GM19238 (cell line): ENCODE data around the gene PRMT1.

Experiments
- DNase-seq: peaks from one replicate; pipeline ENCODE4 v3.0.0; 2011; ENCODE audit warnings: low spot score; ENCODE audit not compliant: insufficient read length

Gene PRMT1

GRCh38 chr19:49651029-49651819 is 25.8 kb upstream of the PRMT1 start:
- no peak for DNase-seq

DNA sequence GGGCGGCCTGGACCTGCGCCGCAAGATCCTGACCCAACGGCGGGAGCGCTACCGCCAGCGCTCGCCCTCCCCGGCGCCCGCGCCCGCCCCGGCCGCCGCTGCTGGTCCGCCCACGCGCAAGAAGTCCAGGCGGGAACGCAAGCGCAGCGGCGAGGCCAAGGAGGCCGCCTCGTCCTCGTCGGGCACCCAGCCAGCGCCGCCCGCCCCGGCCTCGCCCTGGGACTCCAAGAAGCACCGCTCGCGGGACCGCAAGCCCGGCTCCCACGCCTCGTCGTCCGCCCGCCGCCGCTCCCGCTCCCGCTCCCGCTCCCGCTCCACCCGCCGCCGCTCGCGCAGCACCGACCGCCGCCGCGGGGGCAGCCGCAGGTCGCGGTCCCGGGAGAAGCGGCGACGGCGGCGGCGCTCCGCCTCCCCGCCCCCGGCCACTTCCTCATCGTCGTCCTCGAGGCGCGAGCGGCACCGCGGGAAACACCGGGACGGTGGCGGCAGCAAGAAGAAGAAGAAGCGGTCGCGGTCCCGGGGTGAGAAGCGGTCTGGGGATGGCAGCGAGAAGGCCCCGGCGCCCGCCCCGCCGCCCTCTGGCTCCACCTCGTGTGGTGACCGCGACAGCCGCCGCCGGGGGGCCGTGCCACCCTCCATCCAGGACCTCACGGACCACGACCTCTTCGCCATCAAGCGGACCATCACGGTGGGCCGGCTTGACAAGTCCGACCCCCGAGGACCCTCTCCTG is 25.1 kb upstream of the PRMT1 start:
- no peak for DNase-seq

GRCh38 chr19:49652551-49653465 is 24.3 kb upstream of the PRMT1 start:
- no peak for DNase-seq

- no peak for DNase-seq
These were observed 23.6 kb upstream of the PRMT1 start for GRCh38 chr19:49653466-49653806.

DNA sequence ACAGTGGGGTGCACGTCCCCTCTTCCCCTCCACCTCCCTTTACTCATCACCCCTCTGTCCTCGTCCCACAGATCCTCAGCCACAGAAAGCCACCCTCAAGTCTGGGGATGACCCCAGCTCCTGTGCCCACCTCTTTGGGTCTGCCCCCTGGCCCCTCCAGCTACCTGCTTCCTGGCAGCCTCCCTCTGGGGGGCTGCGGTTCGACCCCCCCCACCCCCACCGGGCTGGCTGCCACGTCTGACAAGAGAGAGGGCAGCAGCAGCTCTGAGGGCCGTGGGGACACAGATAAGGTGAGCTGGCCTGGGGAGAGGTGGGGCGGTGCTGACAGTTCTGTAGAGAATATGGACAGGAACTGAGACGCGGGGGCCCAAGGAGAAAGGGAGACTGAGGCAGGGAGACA is 22.5 kb upstream of the PRMT1 start:
- DNase-seq, result no peak

DNA sequence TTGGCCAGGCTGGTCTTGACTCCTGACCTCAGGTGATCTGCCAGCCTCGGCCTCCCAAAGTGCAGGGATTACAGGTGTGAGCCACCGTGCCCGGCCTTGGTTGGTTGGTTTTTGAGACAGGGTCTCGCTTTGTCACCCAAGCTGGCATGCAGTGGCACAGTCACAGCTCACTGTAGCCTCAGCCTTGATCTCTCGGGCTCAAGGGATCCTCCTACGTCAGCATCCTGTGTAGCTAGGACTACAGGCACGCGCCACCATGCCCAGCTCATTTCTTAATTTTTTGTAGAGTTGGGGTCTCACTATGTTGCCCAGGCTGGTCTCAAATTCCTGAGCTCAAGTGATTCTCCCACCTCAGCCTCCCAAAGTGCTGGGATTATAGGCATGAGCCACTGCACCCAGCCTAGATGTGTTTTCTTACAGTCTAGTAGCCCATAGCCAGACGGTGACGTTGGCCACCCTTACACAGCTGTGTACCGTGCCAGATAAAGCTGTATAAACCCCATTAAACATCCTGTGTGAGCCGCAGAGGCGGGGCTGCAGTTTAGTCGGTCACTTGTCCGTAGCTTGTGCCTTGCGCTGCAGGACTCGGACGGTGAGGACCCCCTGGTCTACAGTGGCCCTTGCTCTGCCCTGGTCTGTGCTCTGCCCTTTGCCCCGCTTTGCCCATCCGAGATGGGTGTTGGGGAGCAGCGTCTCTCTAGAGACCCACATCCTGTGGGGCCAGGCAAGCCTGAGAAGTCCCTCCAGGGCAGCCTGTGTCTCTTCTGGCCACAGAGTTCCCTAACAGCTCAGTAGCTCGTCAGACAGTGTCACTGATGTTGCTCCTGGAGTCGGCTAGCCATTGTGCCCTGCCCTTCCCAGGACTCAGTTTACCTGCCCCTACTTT is 21.3 kb upstream of the PRMT1 start:
- no peak for DNase-seq

DNA sequence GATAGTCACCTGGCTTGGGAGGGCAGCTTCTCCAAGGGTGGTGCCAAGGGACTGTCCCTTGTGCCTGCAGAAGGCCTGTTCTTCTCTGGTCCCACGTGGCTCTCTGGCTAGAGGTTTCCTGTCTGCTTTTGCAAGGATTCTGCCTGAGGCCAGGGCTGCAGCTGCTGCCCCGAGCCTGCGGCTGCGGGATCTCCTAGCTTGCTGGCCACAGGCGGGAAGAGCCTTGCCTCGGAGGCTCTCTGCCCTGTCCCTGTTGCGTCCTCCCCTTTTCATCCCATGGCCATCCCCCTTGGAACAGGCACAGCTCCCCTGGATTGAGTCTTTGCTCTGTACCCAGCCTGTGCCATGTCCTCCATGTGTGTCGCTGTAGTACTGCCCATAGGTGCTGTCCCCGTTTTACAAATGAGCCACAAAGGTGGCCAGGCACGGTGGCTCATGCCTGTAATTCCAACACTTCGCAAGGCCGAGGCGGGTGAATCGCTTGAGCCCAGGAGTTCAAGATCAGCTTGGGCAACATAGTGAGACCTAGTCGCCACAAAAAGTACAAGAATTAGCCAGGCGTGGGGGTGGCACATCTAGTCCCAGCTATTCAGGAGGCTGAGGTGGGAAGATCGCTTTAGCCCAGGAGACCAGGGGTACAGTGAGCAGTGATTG is 20.5 kb upstream of the PRMT1 start:
- DNase-seq, result no peak

- no peak for DNase-seq
These were observed 19.5 kb upstream of the PRMT1 start for GRCh38 chr19:49657493-49658138.

DNA sequence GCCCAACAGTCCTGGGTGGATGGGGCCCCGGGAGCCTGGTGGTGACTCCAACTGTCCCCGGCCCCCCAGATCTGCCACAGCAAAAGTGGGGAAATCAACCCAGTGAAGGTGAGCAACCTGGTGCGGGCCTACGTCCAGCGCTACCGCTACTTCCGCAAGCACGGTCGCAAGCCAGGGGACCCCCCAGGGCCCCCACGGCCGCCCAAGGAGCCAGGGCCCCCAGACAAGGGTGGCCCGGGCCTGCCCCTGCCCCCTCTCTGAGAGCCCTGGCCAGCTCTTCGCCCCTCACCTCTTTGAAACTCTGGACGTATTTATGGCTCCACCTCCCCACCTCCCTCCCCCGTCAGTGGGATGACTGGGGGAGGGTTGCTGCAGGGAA is 18.9 kb upstream of the PRMT1 start:
- no peak for DNase-seq

GRCh38 chr19:49658566-49659442 is 18.3 kb upstream of the PRMT1 start:
- DNase-seq, result no peak

- no peak for DNase-seq
These were observed 16.6 kb upstream of the PRMT1 start for GRCh38 chr19:49660338-49660961.

GRCh38 chr19:49662011-49662410 is 15.1 kb upstream of the PRMT1 start:
- no peak for DNase-seq

DNA sequence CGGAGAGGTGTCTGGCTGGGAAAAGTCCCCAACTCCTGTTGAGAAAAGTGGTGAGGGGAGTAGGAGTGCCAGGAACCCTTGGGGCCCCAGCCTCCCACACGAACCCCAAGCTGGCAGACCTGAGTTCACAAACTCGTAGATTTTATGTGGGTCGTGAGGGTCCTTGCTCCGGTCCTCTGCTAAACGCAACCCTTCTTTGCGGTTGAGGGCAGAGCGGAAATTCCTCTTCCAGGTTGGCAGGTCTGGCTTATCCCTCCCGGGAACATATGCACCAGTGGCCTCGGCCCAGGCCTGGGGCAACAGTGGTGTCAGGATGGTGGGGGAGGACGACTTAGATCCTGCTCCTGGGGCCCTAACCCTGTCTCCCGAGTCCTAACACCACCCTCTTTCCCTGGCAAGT is 13.8 kb upstream of the PRMT1 start:
- no peak for DNase-seq

DNA sequence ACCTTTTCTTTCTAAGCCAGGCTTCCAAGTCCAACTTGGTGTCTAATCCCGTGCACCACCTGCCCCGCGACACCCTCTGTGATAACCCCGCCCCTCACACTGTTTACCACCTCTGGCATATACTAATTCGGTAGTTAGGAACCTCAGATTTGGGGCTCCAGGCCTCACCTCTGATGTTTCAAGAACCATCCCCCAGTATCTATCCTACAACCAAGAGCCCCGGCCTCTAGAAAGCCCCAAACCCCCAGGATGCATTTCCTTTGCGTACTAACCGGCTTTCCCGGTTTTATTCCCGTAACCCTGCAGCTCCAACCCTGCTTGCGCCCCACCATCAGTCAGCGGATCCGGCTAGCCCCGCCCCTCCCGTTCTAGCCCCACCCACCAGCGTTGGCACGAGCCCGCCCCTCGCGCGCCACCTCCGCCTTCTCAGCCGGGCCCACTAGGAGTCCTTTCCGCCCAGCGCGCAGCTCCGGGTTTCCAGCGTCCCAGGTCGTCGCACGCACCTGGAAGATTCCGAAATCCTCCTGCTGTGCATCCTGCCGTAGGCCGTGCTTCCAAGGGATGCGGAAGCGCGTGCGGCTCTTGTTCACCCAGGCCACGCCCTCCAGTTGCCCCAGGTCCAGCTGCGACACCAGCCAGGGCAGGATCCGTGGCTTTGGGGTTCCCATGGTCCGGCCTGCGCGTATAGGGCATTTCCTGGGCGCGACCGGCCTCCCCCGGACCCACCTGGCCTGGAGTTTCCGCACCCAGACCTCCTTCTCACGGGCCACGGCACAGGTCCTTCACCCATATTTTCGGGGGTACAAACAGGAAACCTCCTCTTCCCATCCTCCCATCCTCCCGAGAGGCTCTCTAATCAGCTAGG is 12.7 kb upstream of the PRMT1 start:
- peak; percentile 90 for DNase-seq

- DNase-seq, result no peak
These were observed 12.1 kb upstream of the PRMT1 start for GRCh38 chr19:49665036-49665350.

GRCh38 chr19:49665351-49666119 is 11.5 kb upstream of the PRMT1 start, which contains the start of the genes BCL2L12 and IRF3:
Gene BCL2L12 (plus strand): TSS chr19:49665933. CDS start chr19:49666693, 760 bp downstream.
Gene IRF3 (minus strand): TSS chr19:49665857. CDS start chr19:49664838, 1,019 bp downstream.
- DNase-seq, result peak; percentile 99

- DNase-seq, result no peak
These were observed 11.0 kb upstream of the PRMT1 start for GRCh38 chr19:49666120-49666444.
